DMS53 (cell line): ENCODE results near the gene CHKA.

Experiments used
- DNase-seq: peaks from one replicate; lab custom pipeline; 2025; lab: John Stamatoyannopoulos, UW

Gene CHKA

DNA sequence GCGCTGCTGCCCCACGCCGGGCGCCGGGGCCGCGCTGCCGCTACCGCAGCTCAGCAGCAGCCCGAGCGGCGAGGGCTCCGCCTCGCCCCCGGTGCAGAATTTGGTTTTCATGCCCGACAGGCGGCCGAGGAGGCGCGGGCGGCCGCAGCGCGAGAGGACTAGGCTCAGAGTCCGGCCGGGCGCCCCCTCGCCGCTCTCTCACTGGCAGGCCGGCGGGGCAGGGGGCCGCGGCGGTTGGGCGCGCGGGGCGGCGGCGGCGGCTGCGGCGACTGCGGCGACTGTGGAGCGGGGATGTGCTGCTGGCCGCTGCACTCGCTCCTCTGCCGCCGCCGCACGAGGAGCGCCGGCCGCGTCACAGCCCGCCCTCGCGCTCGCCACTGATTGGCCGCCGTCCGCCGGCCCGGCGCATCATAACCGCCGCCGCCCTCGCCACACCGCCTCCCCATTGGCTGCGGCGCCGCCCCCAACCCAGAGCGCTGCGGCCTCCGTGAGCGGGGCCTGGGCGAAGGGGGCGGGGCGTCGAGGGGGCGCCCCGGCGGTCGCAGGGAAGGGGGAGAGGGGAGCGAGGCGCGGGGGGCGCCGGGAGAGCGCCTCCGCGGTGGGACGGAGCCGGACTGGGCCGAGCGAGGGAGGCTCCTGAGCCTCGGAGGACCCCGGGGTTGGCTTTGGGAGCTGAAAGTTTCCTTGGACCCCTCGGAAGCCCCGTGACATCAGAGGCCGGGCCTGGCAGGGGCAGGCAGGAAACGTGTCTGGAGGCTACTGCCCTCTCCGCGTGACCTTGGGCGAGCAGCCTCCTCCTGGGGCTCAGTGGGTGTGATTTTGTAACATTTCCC is at the start of gene CHKA:
TSS of gene CHKA (minus strand) at position 322 of the 833 bp plus-strand sequence. CDS start at position 111, 211 bp downstream.
- peak; percentile 98 for DNase-seq

DNA sequence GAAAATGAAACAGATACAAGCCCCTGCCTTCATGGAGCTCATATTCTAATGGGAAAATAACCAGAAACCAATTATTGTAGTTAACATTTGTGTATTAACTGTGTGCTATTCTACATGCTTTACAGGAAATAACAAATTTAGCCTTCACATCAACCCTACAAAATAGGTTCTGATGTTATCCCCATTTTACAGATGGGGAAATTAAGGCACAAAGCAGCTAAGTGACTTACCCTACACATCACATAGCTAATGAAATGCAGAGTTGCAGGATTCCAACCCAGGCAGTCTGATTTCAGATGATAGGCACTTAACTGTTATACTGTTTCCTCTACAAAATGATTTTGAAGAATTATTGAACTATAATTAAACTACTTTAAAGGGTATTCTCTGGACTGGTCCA is 48.3 kb upstream of the CHKA start:
- DNase-seq = no peak

DNA sequence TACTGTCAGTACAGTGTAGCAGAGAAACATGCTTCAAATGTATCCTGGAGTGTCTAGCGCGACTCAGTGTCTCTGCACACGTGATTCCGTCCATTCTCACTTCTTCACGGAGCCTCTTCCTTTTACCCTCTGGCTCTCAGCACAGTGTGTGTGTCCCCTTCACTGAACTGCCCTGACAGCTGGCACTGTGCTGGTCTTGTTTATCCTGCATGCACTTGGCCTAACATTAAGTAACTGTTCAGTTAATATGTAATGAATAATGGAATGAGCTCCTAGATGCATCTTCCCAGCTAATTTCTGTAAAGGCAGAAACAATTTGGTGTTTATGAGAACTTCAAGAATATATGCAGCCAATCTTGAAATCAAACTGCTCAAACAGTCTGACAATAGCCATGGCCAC is 47.5 kb upstream of the CHKA start:
- no peak for DNase-seq

DNA sequence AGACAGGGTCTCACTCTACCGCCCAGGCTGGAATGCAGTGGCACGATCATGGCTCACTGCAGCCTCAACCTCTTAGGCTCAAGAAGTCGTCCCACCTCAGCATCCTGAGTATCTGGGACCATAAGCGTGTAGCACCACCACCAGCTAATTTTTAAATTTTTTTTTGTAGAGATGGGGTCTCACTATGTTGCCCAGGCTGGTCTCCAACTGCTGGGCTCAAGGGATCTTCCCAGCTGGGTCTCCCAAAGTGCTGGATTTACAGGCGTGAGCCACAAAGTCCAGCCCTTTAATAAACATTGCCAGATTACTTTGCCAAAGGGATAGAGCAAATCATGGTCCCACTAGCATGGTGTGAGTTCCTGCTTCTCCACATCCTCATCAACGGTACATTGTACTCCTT is 46.3 kb upstream of the CHKA start:
- DNase-seq = no peak

DNA sequence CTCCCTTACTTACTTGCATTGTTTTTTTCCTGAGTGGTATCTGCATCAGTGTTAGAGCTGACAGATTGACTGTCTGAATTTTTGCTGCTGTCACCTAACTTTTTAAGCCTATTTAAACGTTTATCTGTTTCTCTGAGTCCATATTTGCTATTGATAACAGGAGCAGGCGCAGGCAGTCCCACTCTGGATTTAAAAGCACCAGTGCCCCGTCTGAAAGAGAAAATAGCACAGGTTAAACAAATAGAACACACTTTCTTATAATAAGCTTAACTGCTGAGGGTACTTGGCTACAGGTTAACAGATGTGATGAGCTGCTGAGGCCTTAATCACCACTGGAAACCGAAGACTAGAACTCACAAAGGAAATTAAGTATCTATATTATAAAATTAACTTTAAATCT is 45.8 kb upstream of the CHKA start:
- DNase-seq = no peak

DNA sequence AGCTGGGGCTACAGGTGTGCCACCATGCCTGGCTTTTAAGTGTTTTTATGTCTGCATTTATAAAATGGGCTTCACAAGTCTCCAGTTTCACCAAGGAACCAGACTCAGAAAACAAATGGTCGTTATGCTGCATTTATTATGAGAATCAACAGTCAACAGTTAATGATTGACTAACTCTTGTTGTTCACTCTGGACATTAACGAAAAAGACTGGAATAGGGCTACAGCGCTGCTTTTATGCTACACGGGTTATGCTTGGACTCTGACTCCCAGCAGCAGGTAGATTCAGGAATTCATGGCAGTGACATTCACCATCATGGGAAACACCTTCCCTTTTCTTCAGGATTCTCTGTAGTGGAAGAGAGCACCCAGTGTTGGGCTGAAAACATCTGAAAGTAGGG is 44.4 kb upstream of the CHKA start:
- DNase-seq = peak; percentile 61

DNA sequence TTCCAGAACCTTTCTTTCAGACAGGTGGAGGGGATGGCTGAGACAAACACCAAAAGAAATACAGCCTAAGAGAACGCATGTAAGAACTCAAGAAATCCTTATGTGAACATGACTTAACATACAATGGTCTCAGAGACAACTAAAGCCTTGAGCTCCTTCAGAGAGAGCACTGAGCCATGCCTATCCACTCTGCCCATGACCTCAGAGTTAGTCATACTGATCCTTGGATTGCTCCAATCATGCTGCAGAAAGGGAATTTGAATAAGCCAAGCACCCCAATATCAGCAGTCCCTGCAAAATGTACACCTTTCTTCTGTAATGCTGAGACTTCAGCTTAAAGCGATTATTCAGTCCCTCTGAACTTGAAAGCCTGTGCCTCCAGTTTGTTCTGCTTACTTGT is 43.2 kb upstream of the CHKA start:
- DNase-seq = no peak

DNA sequence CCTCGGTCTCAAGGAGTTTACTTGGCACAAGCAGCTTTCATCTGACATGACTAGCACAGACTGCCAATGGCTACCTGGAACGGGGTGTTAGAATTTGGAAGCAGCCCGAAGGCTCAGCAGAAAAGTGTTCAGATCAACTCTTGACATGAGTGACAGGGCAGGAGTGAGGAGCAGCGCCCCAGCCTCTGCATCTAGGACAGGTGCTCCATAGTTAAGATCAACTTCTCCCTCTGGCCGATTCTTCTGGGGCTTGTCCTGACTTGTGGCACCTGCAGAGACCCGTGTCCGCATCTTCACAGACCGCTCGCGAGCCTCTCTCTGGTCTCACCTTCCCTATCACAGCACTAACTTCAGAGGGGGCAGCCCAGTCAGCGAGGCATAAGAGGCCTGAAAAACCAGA is 42.5 kb upstream of the CHKA start:
- DNase-seq = no peak

DNA sequence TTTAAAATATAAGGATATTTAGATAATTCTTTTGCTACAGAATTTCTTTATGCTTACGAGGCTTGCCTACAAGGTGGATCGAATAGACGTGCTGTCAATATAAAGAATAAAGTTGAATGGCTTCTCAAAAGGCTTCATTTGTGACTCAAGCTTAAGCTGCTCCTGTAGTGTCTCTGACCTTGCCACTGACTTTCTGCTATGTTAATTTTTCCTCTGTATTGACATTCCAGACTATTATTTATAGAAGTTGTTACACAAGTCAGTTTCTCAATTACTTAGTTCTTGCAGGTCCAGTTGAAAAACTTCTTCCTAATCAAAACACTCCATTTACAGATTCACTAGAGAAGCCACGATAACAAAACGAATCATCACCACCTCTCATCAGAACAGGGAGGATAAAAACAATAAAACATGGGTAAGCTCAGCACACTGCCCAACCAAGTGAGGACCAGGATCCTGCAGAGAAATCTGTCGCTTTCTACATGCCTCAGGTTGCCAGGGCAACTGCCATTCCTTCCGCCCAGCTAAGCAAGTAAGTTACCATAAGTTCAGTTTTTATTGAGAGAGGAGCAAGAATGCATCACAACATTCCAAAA is 39.0 kb upstream of the CHKA start:
- no peak for DNase-seq

DNA sequence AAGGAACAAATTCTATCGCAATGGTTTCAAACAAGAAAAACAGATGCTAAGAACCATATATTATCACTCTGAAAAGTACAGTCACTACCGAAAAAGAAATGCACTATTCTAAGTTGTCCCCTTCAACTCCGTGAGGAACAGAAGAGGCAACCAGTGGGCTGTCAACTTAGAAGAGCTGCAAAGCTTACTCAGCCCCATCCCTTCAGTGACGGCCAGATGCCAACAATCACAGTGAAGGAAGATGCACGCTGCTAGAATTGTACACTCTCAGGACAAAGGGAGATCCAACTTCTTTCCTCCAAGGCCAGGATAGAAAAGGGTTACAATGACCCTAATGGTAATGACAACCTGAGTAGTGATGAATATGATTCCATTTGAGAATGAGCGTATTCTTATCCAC is 38.5 kb upstream of the CHKA start:
- DNase-seq = no peak

DNA sequence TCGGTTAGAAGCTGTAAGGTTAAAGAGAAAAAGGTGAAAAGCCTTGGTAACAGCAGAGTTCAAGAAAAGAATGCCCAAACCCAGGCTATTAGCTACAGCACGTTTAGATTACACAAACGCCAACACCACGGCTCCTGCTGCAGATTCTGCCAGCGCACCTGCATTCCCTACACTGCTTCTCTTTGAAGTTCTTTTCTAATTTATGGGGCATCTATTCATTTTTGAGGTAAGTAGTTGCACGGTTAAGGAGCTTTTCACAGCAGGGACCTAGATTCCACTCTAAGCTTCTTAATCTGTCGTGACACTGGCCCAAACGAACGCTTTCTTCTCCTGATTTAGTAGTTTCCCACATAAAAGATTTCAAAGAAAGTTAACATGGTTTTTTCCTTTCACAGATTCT is 38.0 kb upstream of the CHKA start:
- DNase-seq = no peak

DNA sequence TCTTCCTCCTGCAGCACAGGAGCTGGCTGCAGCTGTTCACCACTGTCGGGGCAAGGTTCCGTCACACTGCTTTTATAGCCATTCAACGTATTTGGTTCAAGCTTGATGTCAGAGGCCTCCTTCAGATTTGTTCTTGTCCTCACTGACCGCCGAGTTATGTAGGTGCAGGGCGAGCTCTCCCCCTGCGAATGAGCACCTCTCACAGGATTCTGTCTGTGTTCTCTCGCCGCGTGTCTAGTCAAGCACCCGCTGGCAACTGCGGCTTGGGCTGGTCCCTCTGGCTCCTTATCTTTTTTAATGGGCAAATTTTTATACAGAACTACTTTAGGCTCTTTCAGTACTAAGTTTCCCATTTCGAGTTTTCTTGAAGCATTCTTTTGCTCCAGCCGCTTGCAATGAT is 37.4 kb upstream of the CHKA start:
- no peak for DNase-seq

DNA sequence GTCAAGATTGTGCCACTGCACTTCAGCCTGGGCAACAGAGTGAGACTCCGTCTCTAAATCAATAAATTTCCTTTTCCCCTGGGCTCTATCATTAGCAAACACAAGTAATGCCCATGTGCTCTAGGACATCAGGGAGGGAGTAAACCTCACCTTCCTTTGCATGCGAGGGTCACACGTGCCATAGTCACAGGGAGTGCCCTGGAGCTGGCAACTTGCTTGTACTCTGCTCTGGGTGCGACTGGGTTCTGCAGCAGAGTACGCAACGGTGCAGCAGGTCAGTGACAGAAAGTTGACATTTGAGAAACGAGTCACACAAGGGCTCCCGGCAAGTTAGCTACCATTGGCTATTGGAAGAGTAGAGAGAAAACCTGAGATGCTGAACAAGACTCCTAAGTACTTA is 32.6 kb upstream of the CHKA start:
- DNase-seq = no peak

DNA sequence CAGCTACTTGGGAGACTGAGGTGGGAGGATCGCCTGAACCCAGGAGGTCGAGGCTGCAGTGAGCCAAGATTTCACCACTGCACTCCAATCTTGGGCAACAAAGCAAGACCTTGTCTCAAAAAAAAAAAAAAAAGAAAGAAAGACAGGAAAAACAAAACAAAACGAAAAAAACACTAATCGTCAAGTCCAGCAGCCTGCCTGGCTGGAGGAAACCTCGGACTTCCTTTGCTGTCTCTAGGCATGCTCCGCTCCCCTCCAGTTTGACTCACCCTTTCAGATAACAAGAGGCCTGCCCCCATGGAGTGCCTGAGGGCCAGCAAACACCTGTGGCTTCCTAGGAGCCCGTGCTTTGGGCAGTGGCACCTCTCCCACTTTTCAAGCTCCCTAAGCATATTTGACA is 28.8 kb upstream of the CHKA start:
- no peak for DNase-seq

DNA sequence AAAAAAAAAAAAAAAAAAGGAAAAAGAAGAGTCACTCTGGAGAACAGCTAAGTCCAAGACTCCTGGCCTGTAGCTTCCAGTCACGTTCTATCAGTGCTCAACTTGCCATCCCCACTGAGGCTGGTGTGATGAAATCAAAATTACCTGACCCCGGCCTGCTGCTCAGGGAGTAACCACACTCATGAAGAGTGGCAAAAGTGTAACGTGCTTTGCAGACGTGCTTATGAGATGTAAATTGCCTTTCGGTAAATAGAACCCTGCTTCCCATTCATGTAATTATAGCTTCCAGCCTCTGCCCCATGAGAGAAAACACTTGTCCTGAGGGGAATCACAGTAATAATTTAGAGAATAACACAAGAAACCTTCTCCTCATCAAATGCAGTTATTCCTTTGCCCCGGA is 28.2 kb upstream of the CHKA start:
- no peak for DNase-seq

DNA sequence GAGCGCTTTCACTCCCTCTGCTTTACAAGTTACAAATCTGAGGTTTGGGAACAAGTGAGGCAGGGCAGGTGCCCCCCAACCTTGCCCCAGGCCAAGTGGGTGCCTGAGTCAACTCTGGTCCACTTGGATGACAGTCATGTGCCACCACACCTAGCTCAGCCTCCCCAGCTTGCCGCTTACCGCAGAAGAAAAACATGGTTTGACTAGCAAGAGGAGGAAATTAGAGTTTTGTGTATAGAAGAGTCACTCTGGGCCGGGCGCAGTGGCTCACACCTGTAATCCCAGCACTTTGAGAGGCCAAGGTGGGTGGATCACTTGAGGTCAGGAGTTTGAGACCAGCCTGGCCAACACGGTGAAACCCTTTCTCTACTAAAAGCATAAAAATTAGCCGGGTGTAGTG is 27.7 kb upstream of the CHKA start:
- DNase-seq = no peak

DNA sequence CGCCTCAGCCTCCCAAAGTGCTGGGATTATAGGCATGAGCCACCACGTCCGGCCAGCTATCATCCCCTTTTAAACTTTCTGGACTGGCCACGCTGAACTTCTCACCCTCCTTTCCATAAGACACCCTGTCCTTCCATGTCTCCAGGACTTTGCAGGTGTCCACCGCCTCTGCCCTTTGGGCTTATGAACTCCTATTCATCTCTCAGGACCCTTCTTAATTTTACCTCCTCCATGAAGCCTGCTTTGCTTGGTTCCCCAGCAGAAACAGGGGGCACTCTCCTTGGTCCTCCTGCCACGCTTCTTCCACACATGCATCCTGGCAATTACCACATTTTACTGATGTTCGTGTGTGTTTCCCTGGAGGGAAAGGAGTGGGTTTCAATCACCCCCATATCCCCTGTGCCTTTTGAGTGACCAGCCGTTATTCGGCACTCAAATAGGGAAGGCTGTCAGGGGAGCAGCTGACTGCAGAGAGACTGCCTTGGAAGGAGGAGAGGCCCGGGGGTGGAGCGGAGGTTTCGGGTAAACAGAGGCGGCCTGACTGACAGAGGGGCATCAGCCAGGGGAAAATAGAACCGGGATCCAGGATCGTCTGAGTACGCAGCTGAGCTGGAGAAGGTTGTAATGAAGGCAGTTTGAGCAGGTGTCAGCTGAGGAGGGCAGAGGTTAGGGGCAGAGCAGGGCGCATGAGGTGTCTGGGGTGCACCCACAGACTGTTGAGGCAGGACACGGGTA is 27.1 kb upstream of the CHKA start:
- DNase-seq = no peak

DNA sequence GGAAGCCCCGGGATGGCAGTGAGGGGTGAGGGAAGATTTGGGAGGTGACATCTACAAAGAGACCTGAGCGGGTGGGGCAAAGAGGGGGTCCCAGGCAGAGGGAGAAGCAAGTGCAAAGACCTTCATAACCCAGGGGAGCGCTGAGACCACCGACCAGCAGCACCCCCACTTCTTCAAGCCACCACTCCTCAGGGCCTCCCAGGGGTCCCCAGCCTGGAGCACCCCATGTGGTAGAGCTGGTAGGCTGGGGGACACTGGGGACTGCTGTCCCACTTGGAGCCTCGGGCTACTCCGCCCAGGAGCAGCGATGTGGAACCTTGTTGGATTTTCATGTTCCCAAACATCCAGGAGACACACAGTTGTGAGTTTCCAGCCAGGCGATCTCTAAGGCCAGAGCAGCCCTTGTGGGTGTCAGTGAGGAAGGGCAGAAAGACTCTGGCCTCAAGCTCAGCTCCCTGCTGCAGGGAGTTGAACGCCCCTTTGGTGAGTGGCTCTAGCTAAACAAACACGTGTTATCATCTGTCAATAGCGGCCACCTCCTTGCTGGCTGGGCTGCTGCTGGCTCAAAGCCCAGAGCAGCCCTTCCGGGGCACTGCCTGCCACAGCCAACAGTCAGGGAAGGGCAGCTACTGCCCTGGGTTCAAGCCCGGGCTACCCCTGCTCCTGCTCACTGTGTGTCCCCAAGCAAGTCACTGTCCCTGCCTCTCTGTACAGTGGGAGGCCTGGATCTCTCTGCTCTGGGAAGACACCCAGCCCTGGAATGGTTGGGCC is 25.7 kb upstream of the CHKA start:
- peak; percentile 98 for DNase-seq

DNA sequence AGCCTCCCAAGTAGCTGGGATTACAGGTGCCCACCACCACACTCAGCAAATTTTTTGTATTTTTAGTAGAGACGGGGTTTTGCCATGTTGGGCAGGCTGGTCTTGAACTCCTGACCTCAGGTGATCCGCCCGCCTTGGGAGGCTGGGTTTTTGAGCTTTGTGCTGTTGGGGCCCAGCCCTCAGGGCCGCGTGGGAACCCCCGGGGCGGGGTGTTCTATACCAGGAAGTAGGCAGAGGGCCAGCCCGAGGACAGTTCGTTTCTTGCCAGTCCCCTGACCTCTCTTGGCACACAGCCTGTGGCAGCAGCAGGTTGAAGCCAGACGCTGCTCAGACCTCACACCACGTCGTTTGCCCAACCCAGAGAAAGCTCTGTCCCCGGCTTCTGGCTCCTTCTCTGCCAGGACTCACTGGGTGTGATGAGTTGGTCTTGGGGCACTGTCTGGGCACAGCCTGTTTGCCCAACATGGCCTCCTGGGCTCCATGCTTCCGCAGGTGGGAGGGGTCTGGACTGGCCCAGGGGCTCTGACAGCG is 24.9 kb upstream of the CHKA start:
- DNase-seq = peak; percentile 79

DNA sequence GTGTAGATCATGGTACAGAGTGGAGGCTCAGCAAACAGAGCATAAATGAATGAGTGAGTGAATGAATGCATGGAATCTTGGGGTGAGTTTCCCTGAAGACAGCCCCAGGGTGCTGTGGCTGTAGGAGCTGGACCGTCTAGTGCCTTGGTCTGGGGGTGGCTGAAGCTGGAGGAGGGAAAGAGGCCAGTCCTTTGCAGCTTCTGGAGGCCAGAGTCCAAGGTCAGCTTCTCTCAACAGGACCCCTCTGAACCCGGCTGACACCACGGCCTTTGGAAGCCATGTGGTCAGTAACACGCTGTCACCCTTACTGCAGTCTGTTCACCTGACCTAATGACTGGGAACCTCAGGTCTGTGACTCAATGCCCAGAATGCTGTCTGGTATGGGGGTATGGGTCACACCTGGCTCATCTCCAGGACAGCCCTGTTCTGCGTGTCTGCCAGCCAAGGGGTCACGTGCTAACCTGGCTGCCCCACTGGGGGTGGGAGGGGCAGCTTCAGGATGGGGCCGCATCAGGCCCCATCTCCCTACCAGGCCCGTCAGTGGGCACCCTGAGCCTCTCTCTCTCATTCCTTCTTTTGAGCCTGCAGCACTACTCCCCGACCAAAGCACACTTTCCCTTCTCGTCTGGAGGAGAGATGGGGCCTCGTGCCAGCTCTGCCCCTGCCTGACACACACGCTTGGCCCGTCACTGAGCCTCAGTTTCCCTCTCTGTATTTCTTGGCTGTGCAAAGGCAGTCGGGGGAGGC is 24.1 kb upstream of the CHKA start:
- no peak for DNase-seq

DNA sequence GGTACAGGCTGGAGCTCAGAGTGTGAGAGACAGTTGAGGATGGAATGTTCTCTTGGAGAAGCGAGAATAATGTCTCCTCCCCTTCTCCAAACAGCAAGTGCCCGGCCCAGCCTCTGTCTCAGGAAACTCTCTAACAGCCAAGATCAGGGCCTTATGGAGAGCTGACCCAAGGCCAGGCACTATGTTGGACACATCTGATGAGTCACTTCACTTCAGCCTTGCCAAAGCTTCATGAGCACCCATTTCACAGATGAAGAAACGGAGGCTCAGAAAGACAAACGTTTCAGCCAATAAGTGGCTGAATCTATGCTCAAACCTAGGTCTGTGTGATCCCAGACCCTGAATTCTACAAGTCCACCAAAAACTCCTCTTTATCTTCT is 22.1 kb upstream of the CHKA start:
- DNase-seq = no peak
